Body of pancreas (tissue), 4 donors: ENCODE measurements around the gene C11orf68. TPM values are rescaled to one million over a fixed set of nuclear protein-coding genes. Genes with fewer than 3 reads are reported as not detected.

Experiments used
- ATAC-seq: fragments of 150-250 bp; one replicate; pipeline ENCODE4 v1.9.1; 2016
- DNase-seq, 4 donors: peaks; one replicate each; pipeline ENCODE4 v3.0.0-alpha.2; 2019
- H3K27ac ChIP-seq, 4 donors: fragments of 200-600 bp; sonication (generic); 1 replicate in 3 of 4; 2 replicates in 1 of 4; pipeline versions ENCODE4 v1.5.1 to v1.6.1; 2016 to 2019; ENCODE audit warnings: mild to moderate bottlenecking in 1 of 4, mixed read lengths in 1 of 4, moderate library complexity in 1 of 4
- H3K27me3 ChIP-seq, 2 donors: fragments of 200-600 bp; sonication (generic); one replicate each; pipeline ENCODE4 v1.6.0; 2016; ENCODE audit warnings: mild to moderate bottlenecking in 1 of 2
- H3K36me3 ChIP-seq, 2 donors: fragments of 200-600 bp; sonication (generic); replicated peaks in 1 of 2; 2 replicates each; pipeline ENCODE4 v1.5.1; 2016; ENCODE audit warnings: low read depth in 2 of 2; ENCODE audit not compliant: insufficient read depth in 1 of 2
- H3K4me1 ChIP-seq: fragments of 200-600 bp; sonication (generic); one replicate; pipeline ENCODE4 v1.6.0; 2016
- H3K4me3 ChIP-seq, 2 donors: fragments of 200-600 bp; sonication (generic); 1 replicate in 1 of 2; 2 replicates in 1 of 2; pipeline ENCODE4 v1.5.1; 2016 to 2019
- H3K9me3 ChIP-seq, 3 donors: fragments of 200-600 bp; sonication (generic); 1 replicate in 2 of 3; 2 replicates in 1 of 3; pipeline ENCODE4 v1.5.1; 2016
- CTCF ChIP-seq, 7 experiments: fragments of 450-650 bp in 4 of 7; fragments of 200-600 bp in 3 of 7; sonication (generic) in 3 of 7; IDR thresholded peaks; one replicate each; pipeline ENCODE4 v1.5.1; 2016 to 2019; ENCODE audit warnings: antibody characterized with exemption in 7 of 7
- POLR2A ChIP-seq, 3 donors: fragments of 450-650 bp; IDR thresholded peaks; one replicate each; pipeline ENCODE4 v1.6.1; 2016; ENCODE audit warnings: antibody characterized with exemption in 3 of 3, mild to moderate bottlenecking in 2 of 3
- WGBS, 2 donors: methylation state at CpG; one replicate each; pipeline ENCODE4 v1.1.5; 2017; 5-methylcytosine and 5-hydroxymethylcytosine counted together
- intact Hi-C: fragments of 100-400 bp; cut with DNase I; formaldehyde crosslinking; loops from one replicate; pipeline ENCODE4 v1.15.1; 2023
- total RNA-seq, 2 donors: library from RNA; depleted of rRNA; stranded (reverse); fragments of >200 nt; gene quantifications; one replicate each; pipeline ENCODE4 v1.1.0, GENCODE V29; 2016

The C11orf68 gene
- total RNA-seq, 2 donors from 2014 or later, result 10.4 to 17.8 TPM

- ATAC-seq (no peak), DNase-seq (peak in 1 of 4 donors; percentile 16)
- Histone ChIP-seq H3K27ac (no peak overlapping the region), H3K36me3 (peaks cover 3 to 18% of the 10 kb centered on the region in 2 donors), H3K27me3 (no peaks in the 10 kb centered on the region), H3K4me1 (peaks cover 15% of the 10 kb centered on the region), H3K9me3 (no peaks in the 10 kb centered on the region), H3K4me3 (no peak overlapping the region)
- intact Hi-C loops, result no loop called here
- TF ChIP-seq POLR2A (IDR thresholded peaks at IDR 0.05) (peak in 1 of 3 donors; percentile 4), CTCF (IDR thresholded peaks at IDR 0.05) (no peak)
- 62 to 81% methylated on average over 4 to 19 of the region's 19 CpGs for WGBS, 2 donors
Observed at GRCh38 chr11:65868076-65868667, 50.7 kb downstream of the C11orf68 start.

GRCh38 chr11:65867284-65868071, 51.4 kb downstream of the C11orf68 start:
- Histone ChIP-seq H3K4me3 (no peak overlapping the region), H3K27ac (no peak overlapping the region), H3K4me1 (peaks cover 10% of the 10 kb centered on the region), H3K36me3 (peaks cover 3 to 19% of the 10 kb centered on the region in 2 donors), H3K9me3 (no peaks in the 10 kb centered on the region), H3K27me3 (no peaks in the 10 kb centered on the region)
- DNase-seq (peak in 1 of 4 donors; percentile 9), ATAC-seq (no peak)
- intact Hi-C loops, result no loop called here
- 64 to 78% methylated on average over 13 to 29 of the region's 29 CpGs for WGBS, 2 donors
- TF ChIP-seq CTCF (IDR thresholded peaks at IDR 0.05), result no peak
- TF ChIP-seq POLR2A (IDR thresholded peaks at IDR 0.05), result no peak

Other genes with a start within 250 kb of the C11orf68 start
- gene KAT5, start 206.8 kb downstream of the C11orf68 start, total RNA-seq, result 10 to 100 TPM; 38.9 to 45.5 TPM
- 100 to 1,000 TPM in 1 of 2 donors, 10 to 100 TPM in 1; 45.4 to 112 TPM for gene RNASEH2C, start 198.3 kb downstream of the C11orf68 start, total RNA-seq
- gene AP5B1, start 138.1 kb downstream of the C11orf68 start, total RNA-seq, result 10 to 100 TPM; 18.2 to 33.9 TPM
- gene OVOL1, start 132.0 kb downstream of the C11orf68 start, total RNA-seq, result 1 to 10 TPM in 1 of 2 donors, under 1 TPM in 1; 0.78 to 1.3 TPM
- gene SNX32, start 85.1 kb downstream of the C11orf68 start, total RNA-seq, result under 1 TPM in 1 of 2 donors, not detected in 1; 0.26 TPM
- 100 to 1,000 TPM; 190 to 412 TPM for gene CFL1, start 60.9 kb downstream of the C11orf68 start, total RNA-seq
- gene MUS81, start 58.6 kb downstream of the C11orf68 start, total RNA-seq, result 10 to 100 TPM; 38.2 to 40.5 TPM
- 10 to 100 TPM; 16.2 to 25.4 TPM for gene EFEMP2, start 46.3 kb downstream of the C11orf68 start, total RNA-seq
- gene CTSW, start 39.2 kb downstream of the C11orf68 start, total RNA-seq, result under 1 TPM; 0.33 to 0.78 TPM
- 10 to 100 TPM; 40.2 to 49.5 TPM for gene FIBP, start 30.6 kb downstream of the C11orf68 start, total RNA-seq
- 10 to 100 TPM; 49.8 to 54.5 TPM for gene CCDC85B, start 28.4 kb downstream of the C11orf68 start, total RNA-seq
- gene FOSL1, start 18.7 kb downstream of the C11orf68 start, total RNA-seq, result 10 to 100 TPM in 1 of 2 donors, under 1 TPM in 1; 0.52 to 17.8 TPM
- 10 to 100 TPM; 29.6 to 91.6 TPM for gene DRAP1, start 364 bp upstream of the C11orf68 start, total RNA-seq
- gene TSGA10IP, start 26.4 kb upstream of the C11orf68 start, total RNA-seq, result not detected
- gene SART1, start 42.7 kb upstream of the C11orf68 start, total RNA-seq, result 10 to 100 TPM; 27.5 to 60.6 TPM
- gene EIF1AD, start 83.1 kb upstream of the C11orf68 start, total RNA-seq, result 10 to 100 TPM in 1 of 2 donors, 1 to 10 TPM in 1; 7.8 to 28.0 TPM
- gene BANF1, start 83.4 kb upstream of the C11orf68 start, total RNA-seq, result 10 to 100 TPM; 44.4 to 62.3 TPM
- not detected for gene CST6, start 92.9 kb upstream of the C11orf68 start, total RNA-seq
- gene CATSPER1, start 107.4 kb upstream of the C11orf68 start, total RNA-seq, result not detected
- 1 to 10 TPM in 1 of 2 donors, under 1 TPM in 1; 0.66 to 2.6 TPM for gene GAL3ST3, start 130.1 kb upstream of the C11orf68 start, total RNA-seq
- gene SF3B2, start 133.3 kb upstream of the C11orf68 start, total RNA-seq, result 100 to 1,000 TPM; 112 to 255 TPM
- 10 to 100 TPM; 17.5 to 19.7 TPM for gene PACS1, start 151.2 kb upstream of the C11orf68 start, total RNA-seq